Esophagus (tissue), 2 donors: ENCODE data around the gene BPIFB6. TPM values are rescaled to one million over a fixed set of nuclear protein-coding genes. Genes with fewer than 3 reads are reported as not detected.

Experiments used
- H3K27ac ChIP-seq, 2 donors: one replicate each; pipeline ENCODE4 v1.5.1; 2013; ENCODE audit warnings: low read depth in 2 of 2, mild to moderate bottlenecking in 2 of 2, inconsistent platforms in 1 of 2, low read length in 1 of 2, moderate library complexity in 1 of 2
- H3K27me3 ChIP-seq, 2 donors: one replicate each; pipeline ENCODE4 v1.6.1; 2013; ENCODE audit warnings: low read length in 2 of 2, control low read depth in 1 of 2, mild to moderate bottlenecking in 1 of 2; ENCODE audit not compliant: insufficient read depth in 2 of 2, control insufficient read depth in 1 of 2
- H3K36me3 ChIP-seq, 2 donors: one replicate each; pipeline ENCODE4 v1.6.1; 2013; ENCODE audit warnings: low read length in 1 of 2; ENCODE audit not compliant: control insufficient read depth in 2 of 2, insufficient read depth in 2 of 2
- H3K4me1 ChIP-seq, 2 donors: one replicate each; pipeline ENCODE4 v1.6.1; 2013; ENCODE audit warnings: low read length in 1 of 2; ENCODE audit not compliant: control insufficient read depth in 2 of 2, insufficient read depth in 2 of 2
- H3K4me3 ChIP-seq, 2 donors: one replicate each; pipeline ENCODE4 v1.5.1; 2013; ENCODE audit warnings: low read length in 2 of 2, mild to moderate bottlenecking in 2 of 2, low read depth in 1 of 2, moderate library complexity in 1 of 2
- H3K9me3 ChIP-seq, 2 donors: one replicate each; pipeline ENCODE4 v1.6.1; 2013; ENCODE audit warnings: mild to moderate bottlenecking in 2 of 2, low read depth in 1 of 2, low read length in 1 of 2, moderate library complexity in 1 of 2; ENCODE audit not compliant: control insufficient read depth in 2 of 2, insufficient read depth in 1 of 2
- WGBS, 2 donors: extraction: QIAGEN DNeasy Blood & Tissue Kit; methylation state at CpG; one replicate each; pipeline ENCODE4 v1.1.7; 2013; 5-methylcytosine and 5-hydroxymethylcytosine counted together
- polyA plus RNA-seq, 2 donors: library from polyadenylated mRNA; stranded (reverse); fragments of 200-250 nt; gene quantifications; one replicate each; pipeline ENCODE4 v1.2.3, GENCODE V29; 2013
- donor health status: healthy with polysubstance abuse.
- donor health status: Bipolar disorder and iron deficiency.

BPIFB6 gene, protein sequence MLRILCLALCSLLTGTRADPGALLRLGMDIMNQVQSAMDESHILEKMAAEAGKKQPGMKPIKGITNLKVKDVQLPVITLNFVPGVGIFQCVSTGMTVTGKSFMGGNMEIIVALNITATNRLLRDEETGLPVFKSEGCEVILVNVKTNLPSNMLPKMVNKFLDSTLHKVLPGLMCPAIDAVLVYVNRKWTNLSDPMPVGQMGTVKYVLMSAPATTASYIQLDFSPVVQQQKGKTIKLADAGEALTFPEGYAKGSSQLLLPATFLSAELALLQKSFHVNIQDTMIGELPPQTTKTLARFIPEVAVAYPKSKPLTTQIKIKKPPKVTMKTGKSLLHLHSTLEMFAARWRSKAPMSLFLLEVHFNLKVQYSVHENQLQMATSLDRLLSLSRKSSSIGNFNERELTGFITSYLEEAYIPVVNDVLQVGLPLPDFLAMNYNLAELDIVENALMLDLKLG
- not detected for polyA plus RNA-seq

DNA sequence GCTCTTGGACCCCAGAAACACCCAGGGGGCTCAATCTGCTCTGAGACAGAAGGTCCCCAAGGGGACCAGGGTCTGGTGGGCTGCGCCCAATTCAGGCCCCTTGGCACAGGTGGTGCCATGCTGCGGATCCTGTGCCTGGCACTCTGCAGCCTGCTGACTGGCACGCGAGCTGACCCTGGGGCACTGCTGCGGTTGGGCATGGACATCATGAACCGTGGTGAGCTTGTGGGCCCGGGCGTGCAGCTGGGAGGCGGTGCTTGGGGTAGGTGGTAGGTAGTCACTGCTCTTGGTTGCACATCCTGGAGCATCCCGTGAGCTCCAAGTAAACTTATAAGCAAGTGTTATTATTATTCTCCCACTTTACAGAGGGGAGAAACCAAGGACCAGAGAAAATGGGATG, at the start of gene BPIFB6:
Gene BPIFB6, plus strand, starts transcription at position 118 of the 400 bp plus-strand sequence. Its CDS starts 0 bp downstream, at position 118.
- H3K27me3 ChIP-seq, result no peaks in the 10 kb centered on the region
- peaks cover 0 to 2% of the 10 kb centered on the region in 2 donors for H3K9me3 ChIP-seq
- 87 to 89% methylated on average over 10 of the region's 10 CpGs for WGBS, 2 donors
- no peaks in the 10 kb centered on the region for H3K36me3 ChIP-seq
- no peak within 1 kb of the TSS for H3K4me3 ChIP-seq
- H3K27ac ChIP-seq, result no peak within 1 kb of the TSS
- no peaks in the 10 kb centered on the region for H3K4me1 ChIP-seq

- Histone ChIP-seq H3K36me3 (no peaks in the 10 kb centered on the region), H3K9me3 (peaks cover 0 to 4% of the 10 kb centered on the region in 2 donors), H3K27ac (no peak overlapping the region), H3K27me3 (no peaks in the 10 kb centered on the region), H3K4me3 (no peak overlapping the region), H3K4me1 (no peaks in the 10 kb centered on the region)
- WGBS, 2 donors, result 34 to 43% methylated on average over 10 of the region's 10 CpGs
Observed at GRCh38 chr20:32982617-32983458, 48.6 kb upstream of the BPIFB6 start.

DNA sequence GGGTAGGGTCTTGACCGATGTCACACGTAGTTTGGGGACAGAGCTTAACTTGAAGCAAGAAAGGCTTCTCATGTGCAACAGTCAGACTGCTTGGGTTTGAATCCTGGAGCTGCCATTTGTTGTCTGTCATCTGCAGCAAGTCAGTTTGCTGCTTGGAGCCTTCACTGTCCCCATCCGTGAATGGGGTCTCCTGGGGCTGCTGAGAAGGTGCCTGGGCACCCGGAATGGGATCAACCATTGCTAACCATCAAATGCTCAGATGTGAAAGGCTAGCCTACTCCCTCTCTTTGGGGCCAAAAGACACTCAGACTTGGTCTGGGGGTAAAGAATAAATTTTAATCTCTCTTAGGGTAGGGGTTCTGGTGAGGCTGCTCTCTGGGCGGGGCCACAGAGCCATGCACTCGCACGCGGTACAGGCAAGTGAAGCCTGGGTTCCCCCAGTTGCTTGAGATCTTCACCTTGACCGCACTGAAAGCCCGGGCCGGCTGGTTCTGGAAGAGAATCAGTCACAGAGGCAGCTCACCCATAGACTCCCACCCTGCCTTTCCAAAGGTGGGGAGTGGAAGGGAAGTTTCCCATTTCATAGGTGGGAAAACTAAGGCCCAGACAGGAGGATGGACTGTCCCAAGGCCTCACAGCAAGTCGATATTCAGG, 47.9 kb upstream of the BPIFB6 start:
- H3K27me3 ChIP-seq, result no peaks in the 10 kb centered on the region
- H3K4me3 ChIP-seq, result no peak overlapping the region
- H3K9me3 ChIP-seq, result peaks cover 0 to 4% of the 10 kb centered on the region in 2 donors
- H3K27ac ChIP-seq, result no peak overlapping the region
- no peaks in the 10 kb centered on the region for H3K36me3 ChIP-seq
- WGBS, 2 donors, result 86 to 87% methylated on average over 12 of the region's 12 CpGs
- H3K4me1 ChIP-seq, result no peaks in the 10 kb centered on the region

GRCh38 chr20:32984196-32984595, 47.3 kb upstream of the BPIFB6 start:
- 69 to 75% methylated on average over 7 of the region's 7 CpGs for WGBS, 2 donors
- no peaks in the 10 kb centered on the region for H3K27me3 ChIP-seq
- no peaks in the 10 kb centered on the region for H3K4me1 ChIP-seq
- H3K9me3 ChIP-seq, result peaks cover 0 to 4% of the 10 kb centered on the region in 2 donors
- no peaks in the 10 kb centered on the region for H3K36me3 ChIP-seq
- H3K27ac ChIP-seq, result no peak overlapping the region
- no peak overlapping the region for H3K4me3 ChIP-seq

DNA sequence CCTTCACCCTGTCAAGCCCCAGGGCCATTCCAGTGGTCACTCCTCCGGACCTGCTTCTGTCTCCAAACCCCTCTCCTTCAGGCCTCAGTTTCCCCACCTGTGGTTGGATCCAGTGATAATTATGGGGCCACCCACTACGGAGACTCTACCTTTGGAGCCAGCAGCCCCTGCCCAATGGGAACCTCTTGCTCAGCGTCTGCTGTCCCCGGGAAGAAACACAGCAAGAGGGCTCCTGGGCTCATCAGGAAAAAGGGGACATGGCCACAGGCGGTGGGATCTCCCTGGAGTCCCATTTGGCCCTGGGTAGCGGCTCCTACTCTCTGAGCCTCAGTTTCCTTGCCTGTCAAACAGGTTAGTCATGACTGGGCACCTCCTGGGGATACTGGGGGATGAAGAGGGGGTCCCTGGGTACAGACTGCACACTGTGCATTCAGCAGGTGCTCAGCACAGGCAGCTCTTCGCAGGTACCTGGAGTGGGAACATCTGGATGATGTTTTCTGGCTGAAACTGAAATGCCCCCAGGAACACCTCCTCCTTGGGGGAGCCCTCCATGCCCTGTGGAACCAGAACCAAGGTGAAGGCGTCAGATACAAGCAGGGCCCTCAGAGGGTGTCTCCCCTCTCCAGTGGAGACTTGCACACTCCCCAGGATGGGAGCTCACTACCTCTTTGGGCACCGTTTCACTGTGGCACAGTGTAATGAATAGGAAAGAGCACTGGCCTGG, 46.7 kb upstream of the BPIFB6 start:
- Histone ChIP-seq H3K27me3 (no peaks in the 10 kb centered on the region), H3K36me3 (no peaks in the 10 kb centered on the region), H3K9me3 (peaks cover 0 to 4% of the 10 kb centered on the region in 2 donors), H3K4me1 (no peaks in the 10 kb centered on the region), H3K27ac (no peak overlapping the region), H3K4me3 (no peak overlapping the region)
- 81 to 82% methylated on average over 9 of the region's 9 CpGs for WGBS, 2 donors

- WGBS, 2 donors, result 81% methylated on average over 6 of the region's 6 CpGs
Observed at GRCh38 chr20:32985596-32985995, 45.9 kb upstream of the BPIFB6 start.

GRCh38 chr20:32986331-32986966, 45.0 kb upstream of the BPIFB6 start:
- Histone ChIP-seq H3K27ac (no peak overlapping the region), H3K27me3 (no peaks in the 10 kb centered on the region), H3K36me3 (no peaks in the 10 kb centered on the region), H3K4me3 (no peak overlapping the region), H3K9me3 (peaks cover 0 to 4% of the 10 kb centered on the region in 2 donors), H3K4me1 (no peaks in the 10 kb centered on the region)
- 78 to 79% methylated on average over 18 of the region's 18 CpGs for WGBS, 2 donors

More at GRCh38 chr20:32985596-32985995, 45.9 kb upstream of the BPIFB6 start:
- no peaks in the 10 kb centered on the region for H3K27me3 ChIP-seq
- H3K27ac ChIP-seq, result no peak overlapping the region
- peaks cover 0 to 4% of the 10 kb centered on the region in 2 donors for H3K9me3 ChIP-seq
- H3K36me3 ChIP-seq, result no peaks in the 10 kb centered on the region
- H3K4me3 ChIP-seq, result no peak overlapping the region
- H3K4me1 ChIP-seq, result no peaks in the 10 kb centered on the region

DNA sequence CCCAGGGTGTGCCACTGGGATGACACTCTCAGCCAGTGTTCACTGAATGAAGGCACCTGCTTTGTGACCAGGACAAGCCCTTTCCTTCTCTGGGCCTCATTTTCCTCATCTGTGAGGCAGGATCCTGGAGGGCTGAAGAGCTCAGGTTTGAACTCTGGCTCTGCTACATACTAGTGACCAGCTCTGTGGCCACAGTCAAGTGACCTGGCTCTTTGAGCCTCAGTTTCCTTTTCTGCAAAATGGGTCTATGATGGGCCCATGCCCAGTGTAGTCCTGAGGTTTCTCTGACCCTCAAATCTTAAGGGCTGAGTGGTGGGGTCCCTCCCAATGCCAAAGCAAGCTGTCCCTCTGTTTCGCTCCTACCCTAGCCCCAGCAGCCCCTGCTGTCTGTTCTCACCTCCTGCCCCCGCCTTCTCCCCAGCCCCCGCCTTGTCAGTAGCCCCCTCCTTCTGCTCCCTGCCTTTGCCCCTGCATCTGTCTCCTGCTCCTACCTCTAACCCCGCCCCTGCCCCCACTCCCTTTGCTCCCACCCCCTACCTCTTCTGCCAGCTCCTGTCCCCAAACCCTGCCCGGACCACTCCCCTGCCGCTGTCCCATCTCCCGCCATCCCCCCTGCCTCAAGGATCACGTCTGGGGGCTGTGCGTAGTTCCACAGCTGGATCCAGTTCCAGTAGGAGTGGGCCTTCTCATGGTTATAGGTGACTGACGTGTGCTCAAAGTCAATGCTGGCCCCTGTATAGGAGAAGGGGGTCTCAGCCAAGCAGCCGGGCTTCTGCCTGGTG, 44.2 kb upstream of the BPIFB6 start:
- no peak overlapping the region for H3K4me3 ChIP-seq
- H3K4me1 ChIP-seq, result no peaks in the 10 kb centered on the region
- H3K36me3 ChIP-seq, result no peaks in the 10 kb centered on the region
- H3K27ac ChIP-seq, result no peak overlapping the region
- peaks cover 0 to 4% of the 10 kb centered on the region in 2 donors for H3K9me3 ChIP-seq
- H3K27me3 ChIP-seq, result no peaks in the 10 kb centered on the region
- WGBS, 2 donors, result 79 to 84% methylated on average over 11 of the region's 11 CpGs
